ENCODE measurements around the gene SLC18A2.

DNA sequence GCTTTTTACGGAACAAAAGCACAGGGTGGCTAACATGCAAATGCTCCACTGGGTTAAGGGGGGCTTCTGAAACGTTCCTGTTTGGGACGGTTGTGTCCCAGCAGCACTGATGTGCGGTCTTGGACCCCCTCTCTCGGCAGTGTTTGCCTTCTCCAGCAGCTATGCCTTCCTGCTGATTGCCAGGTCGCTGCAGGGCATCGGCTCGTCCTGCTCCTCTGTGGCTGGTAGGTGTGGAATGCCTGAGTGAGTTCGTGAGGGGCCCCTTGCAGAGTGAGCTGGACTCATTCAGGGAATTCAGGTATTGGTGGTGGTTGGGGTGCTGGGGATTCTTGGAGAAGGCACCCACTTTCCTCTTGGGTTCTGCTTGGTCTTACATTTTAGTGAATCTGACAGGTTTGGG is 13.0 kb downstream of the SLC18A2 start:
- no peak for TF ChIP-seq EZH2phosphoT487 (IDR thresholded peaks at IDR 0.05)
- TF ChIP-seq, protein P1, sequence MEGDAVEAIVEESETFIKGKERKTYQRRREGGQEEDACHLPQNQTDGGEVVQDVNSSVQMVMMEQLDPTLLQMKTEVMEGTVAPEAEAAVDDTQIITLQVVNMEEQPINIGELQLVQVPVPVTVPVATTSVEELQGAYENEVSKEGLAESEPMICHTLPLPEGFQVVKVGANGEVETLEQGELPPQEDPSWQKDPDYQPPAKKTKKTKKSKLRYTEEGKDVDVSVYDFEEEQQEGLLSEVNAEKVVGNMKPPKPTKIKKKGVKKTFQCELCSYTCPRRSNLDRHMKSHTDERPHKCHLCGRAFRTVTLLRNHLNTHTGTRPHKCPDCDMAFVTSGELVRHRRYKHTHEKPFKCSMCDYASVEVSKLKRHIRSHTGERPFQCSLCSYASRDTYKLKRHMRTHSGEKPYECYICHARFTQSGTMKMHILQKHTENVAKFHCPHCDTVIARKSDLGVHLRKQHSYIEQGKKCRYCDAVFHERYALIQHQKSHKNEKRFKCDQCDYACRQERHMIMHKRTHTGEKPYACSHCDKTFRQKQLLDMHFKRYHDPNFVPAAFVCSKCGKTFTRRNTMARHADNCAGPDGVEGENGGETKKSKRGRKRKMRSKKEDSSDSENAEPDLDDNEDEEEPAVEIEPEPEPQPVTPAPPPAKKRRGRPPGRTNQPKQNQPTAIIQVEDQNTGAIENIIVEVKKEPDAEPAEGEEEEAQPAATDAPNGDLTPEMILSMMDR (IDR thresholded peaks at IDR 0.05): no peak
